ENCODE results near the gene MAP3K3.
A peak's percentile ranks its signal among the peaks of the same experiment; 100 is the strongest.

MAP3K3 gene

DNA sequence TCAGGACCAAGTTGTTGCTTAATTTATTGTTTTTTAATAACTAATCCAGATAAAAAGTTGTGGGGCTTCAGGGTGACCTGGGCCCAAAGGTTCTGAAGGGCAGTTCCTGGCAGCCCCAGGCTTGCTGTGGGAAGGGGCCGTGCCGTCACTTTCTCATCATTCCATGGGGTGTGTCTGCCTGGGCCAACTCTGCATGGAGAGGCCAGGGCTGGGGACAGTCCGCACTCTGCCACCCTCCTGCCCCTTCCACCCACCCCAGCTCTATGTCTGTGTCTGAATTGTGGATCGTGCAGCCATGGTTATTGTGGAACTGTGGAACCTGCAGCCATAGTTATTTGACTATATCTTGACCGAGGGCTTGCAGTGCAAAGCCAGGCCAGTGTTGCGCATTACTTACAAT, 73.7 kb downstream of the MAP3K3 start:
- H3K4me3 ChIP-seq (ENCODE audit: low read depth, low read length) = no peak overlapping the region
- peaks cover 51% of the 10 kb centered on the region for H3K36me3 ChIP-seq
- H3K27ac ChIP-seq = no peak overlapping the region
- DNase-seq = no peak
- TF ChIP-seq CTCF (IDR thresholded peaks at IDR 0.05; ENCODE audit: low read depth, low read length) = no peak
- no peaks in the 10 kb centered on the region for H3K27me3 ChIP-seq (ENCODE audit: insufficient read depth, low read depth, severe bottlenecking)
- H3K9me3 ChIP-seq (ENCODE audit: severe bottlenecking) = no peaks in the 10 kb centered on the region

DNA sequence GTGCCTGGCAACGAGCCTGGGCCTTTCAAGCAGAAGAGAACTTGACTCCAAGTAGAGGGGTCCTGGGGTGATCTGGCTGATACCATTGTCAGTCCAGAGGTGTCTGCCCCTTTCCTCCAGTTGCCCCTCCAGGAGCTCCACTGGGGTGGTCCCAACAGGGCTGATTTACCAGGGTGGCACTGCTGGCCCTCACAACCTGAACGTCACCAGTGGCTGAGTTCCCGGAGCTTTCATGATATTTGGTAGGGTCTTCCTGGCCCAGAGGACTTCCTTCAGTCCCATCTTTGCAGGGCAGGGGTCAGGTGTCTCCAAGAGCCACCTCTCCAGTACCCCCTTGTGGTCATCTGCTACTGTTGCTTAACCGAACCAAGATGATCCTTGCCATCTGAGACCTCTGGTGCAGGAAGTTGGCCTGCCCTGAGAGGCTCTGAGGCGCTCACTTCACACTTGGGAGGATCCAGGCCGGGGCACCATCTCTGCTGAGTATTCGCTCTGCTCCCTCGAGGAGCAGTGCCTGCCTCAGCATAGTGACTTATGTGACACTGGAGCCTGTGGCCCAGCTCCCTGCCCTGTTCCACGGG, 74.3 kb downstream of the MAP3K3 start:
- no peaks in the 10 kb centered on the region for H3K27me3 ChIP-seq (ENCODE audit: insufficient read depth, low read depth, severe bottlenecking)
- TF ChIP-seq CTCF (IDR thresholded peaks at IDR 0.05; ENCODE audit: low read depth, low read length) = peak; percentile 89
- DNase-seq = peak; percentile 79
- H3K9me3 ChIP-seq (ENCODE audit: severe bottlenecking) = no peaks in the 10 kb centered on the region
- no peak overlapping the region for H3K4me3 ChIP-seq (ENCODE audit: low read depth, low read length)
- H3K36me3 ChIP-seq = peaks cover 46% of the 10 kb centered on the region
- peak overlapping the region; percentile 11; the same call in 1 of the 2 replicates for H3K27ac ChIP-seq

DNA sequence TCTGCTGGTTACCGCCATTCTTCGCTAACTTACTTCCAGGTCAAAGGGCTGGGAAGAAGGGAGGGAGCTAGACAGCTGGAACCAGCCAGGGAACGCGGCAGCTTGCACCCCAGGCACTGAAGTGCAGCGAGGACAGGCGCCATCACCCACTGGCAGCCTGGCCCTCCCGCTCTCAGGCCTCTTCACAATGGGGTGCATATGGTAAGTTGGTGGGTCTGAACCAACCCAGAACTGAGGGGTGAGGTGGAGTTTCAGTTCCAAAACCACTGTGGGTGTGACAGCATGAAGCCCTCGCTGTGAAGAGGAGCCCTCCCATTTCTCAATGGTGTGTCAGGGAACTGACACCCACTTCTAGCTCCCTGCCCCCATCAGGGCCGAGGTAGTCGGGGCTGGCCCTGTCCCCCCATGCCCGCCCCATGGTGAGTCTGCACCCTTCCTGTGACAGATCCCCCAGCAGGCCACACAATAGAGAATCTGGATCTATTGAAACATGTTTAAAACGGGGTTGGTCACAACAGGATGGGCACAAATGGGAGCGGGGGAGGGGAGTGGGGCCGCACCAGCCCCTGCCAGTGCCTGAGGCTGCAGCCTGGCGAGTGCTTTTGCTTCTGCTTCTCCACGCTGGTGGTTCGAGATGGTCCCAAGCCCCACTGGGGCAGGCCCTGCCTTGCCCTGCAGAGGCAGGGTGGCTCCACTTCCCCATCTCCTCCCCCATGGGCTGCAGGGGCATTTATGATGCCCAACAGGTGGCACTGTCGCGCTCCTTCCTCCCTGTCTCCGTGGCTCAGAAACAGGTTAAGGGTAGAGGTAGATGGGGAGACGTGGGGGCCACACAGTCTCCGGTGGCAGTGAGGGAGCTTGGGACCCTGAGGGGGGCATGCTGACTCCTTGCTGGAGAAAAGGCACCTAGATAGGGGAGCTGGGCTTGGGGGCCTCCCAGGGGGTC, 75.4 kb downstream of the MAP3K3 start:
- DNase-seq = peak; percentile 79
- H3K27ac ChIP-seq = no peak overlapping the region; the same call in 1 of the 2 replicates

GRCh38 chr17:63698381-63698885, 76.2 kb downstream of the MAP3K3 start:
- Histone ChIP-seq H3K27ac (no peak overlapping the region), H3K36me3 (peaks cover 46% of the 10 kb centered on the region), H3K9me3 (ENCODE audit: severe bottlenecking) (no peaks in the 10 kb centered on the region), H3K4me3 (ENCODE audit: low read depth, low read length) (peak overlapping the region; percentile 55; the same call in 1 of the 2 replicates), H3K27me3 (ENCODE audit: insufficient read depth, low read depth, severe bottlenecking) (no peaks in the 10 kb centered on the region)
- no peak for DNase-seq
- TF ChIP-seq CTCF (IDR thresholded peaks at IDR 0.05; ENCODE audit: low read depth, low read length) = no peak

More for the DNA sequence above, 75.4 kb downstream of the MAP3K3 start:
- H3K9me3 ChIP-seq (ENCODE audit: severe bottlenecking) = no peaks in the 10 kb centered on the region
- H3K36me3 ChIP-seq = peaks cover 43% of the 10 kb centered on the region
- TF ChIP-seq CTCF (IDR thresholded peaks at IDR 0.05; ENCODE audit: low read depth, low read length) = peak; percentile 81
- H3K27me3 ChIP-seq (ENCODE audit: insufficient read depth, low read depth, severe bottlenecking) = no peaks in the 10 kb centered on the region
- no peak overlapping the region for H3K4me3 ChIP-seq (ENCODE audit: low read depth, low read length)

- Histone ChIP-seq H3K27ac (peak overlapping the region; percentile 82), H3K9me3 (ENCODE audit: severe bottlenecking) (no peaks in the 10 kb centered on the region), H3K4me3 (ENCODE audit: low read depth, low read length) (peak overlapping the region; percentile 55), H3K36me3 (peaks cover 46% of the 10 kb centered on the region), H3K27me3 (ENCODE audit: insufficient read depth, low read depth, severe bottlenecking) (no peaks in the 10 kb centered on the region)
- no peak for TF ChIP-seq CTCF (IDR thresholded peaks at IDR 0.05; ENCODE audit: low read depth, low read length)
- no peak for DNase-seq
Measured at GRCh38 chr17:63698886-63699637, 76.8 kb downstream of the MAP3K3 start.
